Activated T-cell treated with anti-CD3 and anti-CD28 coated beads, Interleukin-2, amount 50 U/mL, for 24 hours (primary cell): ENCODE measurements around the gene CCDC146.
A peak's percentile ranks its signal among the peaks of the same experiment; 100 is the strongest.
"Not testable (repeated sequence)": the region's sequence is repeated elsewhere in the genome, so short reads cannot be mapped to it uniquely, and the experiment has no call there.

Experiments used
- DNase-seq: peaks from one replicate; pipeline ENCODE4 v3.0.0-alpha.2; 2020
- H3K27ac Mint-ChIP-seq: 2 replicates; pipeline ENCODE4 v1.8.0; 2020; ENCODE audit warnings: mild to moderate bottlenecking, mixed read lengths
- H3K27me3 Mint-ChIP-seq: 2 replicates; pipeline ENCODE4 v1.8.0; 2020; ENCODE audit warnings: mixed read lengths
- H3K36me3 Mint-ChIP-seq: 2 replicates; pipeline ENCODE4 v1.8.0; 2020; ENCODE audit warnings: low read depth, mixed read lengths
- H3K4me1 Mint-ChIP-seq: 2 replicates; pipeline ENCODE4 v1.8.0; 2020; ENCODE audit warnings: low read depth, mixed read lengths
- H3K4me3 Mint-ChIP-seq: 2 replicates; pipeline ENCODE4 v1.8.0; 2020; ENCODE audit warnings: mild to moderate bottlenecking, moderate library complexity, mixed read lengths
- H3K9me3 Mint-ChIP-seq: 2 replicates; pipeline ENCODE4 v1.8.0; 2020; ENCODE audit warnings: mixed read lengths

The CCDC146 gene

GRCh38 chr7:77326131-77326530, 203.7 kb downstream of the CCDC146 start:
- Mint-ChIP-seq H3K4me3 (no peak overlapping the region), H3K9me3 (no peaks in the 10 kb centered on the region), H3K27ac (no peak overlapping the region), H3K4me1 (peaks cover 47% of the 10 kb centered on the region), H3K27me3 (no peaks in the 10 kb centered on the region), H3K36me3 (peaks cover 2% of the 10 kb centered on the region)
- DNase-seq = no peak

- H3K4me3 Mint-ChIP-seq = no peak overlapping the region
- H3K36me3 Mint-ChIP-seq = peaks cover 1% of the 10 kb centered on the region
- H3K27me3 Mint-ChIP-seq = no peaks in the 10 kb centered on the region
- no peak for DNase-seq
- H3K27ac Mint-ChIP-seq = no peak overlapping the region
- peaks cover 57% of the 10 kb centered on the region for H3K4me1 Mint-ChIP-seq
- no peaks in the 10 kb centered on the region for H3K9me3 Mint-ChIP-seq
Measured at GRCh38 chr7:77327067-77327931, 204.9 kb downstream of the CCDC146 start.

GRCh38 chr7:77327932-77328628, 205.7 kb downstream of the CCDC146 start:
- Mint-ChIP-seq H3K4me3 (peak overlapping the region; percentile 39), H3K27me3 (no peaks in the 10 kb centered on the region), H3K36me3 (no peaks in the 10 kb centered on the region), H3K27ac (peak overlapping the region; percentile 83), H3K9me3 (no peaks in the 10 kb centered on the region), H3K4me1 (peaks cover 57% of the 10 kb centered on the region)
- no peak for DNase-seq

GRCh38 chr7:77328669-77329068, 206.3 kb downstream of the CCDC146 start:
- DNase-seq = no peak
- no peaks in the 10 kb centered on the region for H3K36me3 Mint-ChIP-seq
- peak overlapping the region; percentile 83 for H3K27ac Mint-ChIP-seq
- peaks cover 57% of the 10 kb centered on the region for H3K4me1 Mint-ChIP-seq
- no peaks in the 10 kb centered on the region for H3K9me3 Mint-ChIP-seq
- peak overlapping the region; percentile 5 for H3K4me3 Mint-ChIP-seq
- H3K27me3 Mint-ChIP-seq = no peaks in the 10 kb centered on the region

GRCh38 chr7:77329466-77330168, 207.2 kb downstream of the CCDC146 start:
- Mint-ChIP-seq H3K4me3 (peak overlapping the region; percentile 39), H3K9me3 (no peaks in the 10 kb centered on the region), H3K27me3 (no peaks in the 10 kb centered on the region), H3K27ac (peak overlapping the region; percentile 86), H3K4me1 (peaks cover 57% of the 10 kb centered on the region), H3K36me3 (no peaks in the 10 kb centered on the region)
- DNase-seq = no peak

- Mint-ChIP-seq H3K36me3 (no peaks in the 10 kb centered on the region), H3K4me3 (peak overlapping the region; percentile 39), H3K27ac (peak overlapping the region; percentile 86), H3K27me3 (no peaks in the 10 kb centered on the region), H3K9me3 (no peaks in the 10 kb centered on the region), H3K4me1 (peaks cover 57% of the 10 kb centered on the region)
- no peak for DNase-seq
Measured at GRCh38 chr7:77330169-77330882, 207.9 kb downstream of the CCDC146 start.

GRCh38 chr7:77331938-77332695, 209.7 kb downstream of the CCDC146 start:
- Mint-ChIP-seq H3K4me1 (peaks cover 45% of the 10 kb centered on the region), H3K36me3 (no peaks in the 10 kb centered on the region), H3K4me3 (no peak overlapping the region), H3K27ac (no peak overlapping the region), H3K27me3 (no peaks in the 10 kb centered on the region), H3K9me3 (no peaks in the 10 kb centered on the region)
- peak; percentile 42 for DNase-seq

GRCh38 chr7:77334039-77334438, 211.6 kb downstream of the CCDC146 start:
- H3K4me1 Mint-ChIP-seq = peaks cover 39% of the 10 kb centered on the region
- H3K27ac Mint-ChIP-seq, H3K27me3 Mint-ChIP-seq: not testable (repeated sequence)

GRCh38 chr7:77335581-77335980, 213.2 kb downstream of the CCDC146 start:
- Mint-ChIP-seq H3K27ac (no peak overlapping the region), H3K4me1 (peaks cover 26% of the 10 kb centered on the region), H3K9me3 (no peaks in the 10 kb centered on the region), H3K27me3 (no peaks in the 10 kb centered on the region), H3K4me3 (no peak overlapping the region), H3K36me3 (no peaks in the 10 kb centered on the region)
- no peak for DNase-seq

More at GRCh38 chr7:77334039-77334438, 211.6 kb downstream of the CCDC146 start:
- H3K9me3 Mint-ChIP-seq, DNase-seq, H3K36me3 Mint-ChIP-seq, H3K4me3 Mint-ChIP-seq: not testable (repeated sequence)

- Mint-ChIP-seq H3K27me3 (no peaks in the 10 kb centered on the region), H3K9me3 (no peaks in the 10 kb centered on the region), H3K4me1 (peaks cover 14% of the 10 kb centered on the region), H3K27ac (no peak overlapping the region), H3K36me3 (no peaks in the 10 kb centered on the region), H3K4me3 (no peak overlapping the region)
- DNase-seq = no peak
Measured at GRCh38 chr7:77337456-77337990, 215.1 kb downstream of the CCDC146 start.

GRCh38 chr7:77338260-77338659, 215.8 kb downstream of the CCDC146 start:
- H3K36me3 Mint-ChIP-seq = no peaks in the 10 kb centered on the region
- H3K4me1 Mint-ChIP-seq = peaks cover 14% of the 10 kb centered on the region
- no peak overlapping the region for H3K4me3 Mint-ChIP-seq
- DNase-seq = no peak
- no peaks in the 10 kb centered on the region for H3K9me3 Mint-ChIP-seq
- H3K27ac Mint-ChIP-seq = no peak overlapping the region
- no peaks in the 10 kb centered on the region for H3K27me3 Mint-ChIP-seq

- Mint-ChIP-seq H3K9me3 (no peaks in the 10 kb centered on the region), H3K27me3 (no peaks in the 10 kb centered on the region), H3K4me1 (peaks cover 14% of the 10 kb centered on the region), H3K4me3 (no peak overlapping the region), H3K36me3 (no peaks in the 10 kb centered on the region), H3K27ac (no peak overlapping the region)
- no peak for DNase-seq
Measured at GRCh38 chr7:77338883-77339629, 216.6 kb downstream of the CCDC146 start.

- Mint-ChIP-seq H3K4me3 (no peak overlapping the region), H3K27me3 (no peaks in the 10 kb centered on the region), H3K9me3 (no peaks in the 10 kb centered on the region), H3K36me3 (no peaks in the 10 kb centered on the region), H3K27ac (no peak overlapping the region), H3K4me1 (peaks cover 14% of the 10 kb centered on the region)
- no peak for DNase-seq
Measured at GRCh38 chr7:77339726-77340125, 217.3 kb downstream of the CCDC146 start.
